ENCODE data around the gene LAMTOR2.
"Not testable (repeated sequence)": the region's sequence is repeated elsewhere in the genome, so short reads cannot be mapped to it uniquely, and the experiment has no call there.

Gene LAMTOR2

DNA sequence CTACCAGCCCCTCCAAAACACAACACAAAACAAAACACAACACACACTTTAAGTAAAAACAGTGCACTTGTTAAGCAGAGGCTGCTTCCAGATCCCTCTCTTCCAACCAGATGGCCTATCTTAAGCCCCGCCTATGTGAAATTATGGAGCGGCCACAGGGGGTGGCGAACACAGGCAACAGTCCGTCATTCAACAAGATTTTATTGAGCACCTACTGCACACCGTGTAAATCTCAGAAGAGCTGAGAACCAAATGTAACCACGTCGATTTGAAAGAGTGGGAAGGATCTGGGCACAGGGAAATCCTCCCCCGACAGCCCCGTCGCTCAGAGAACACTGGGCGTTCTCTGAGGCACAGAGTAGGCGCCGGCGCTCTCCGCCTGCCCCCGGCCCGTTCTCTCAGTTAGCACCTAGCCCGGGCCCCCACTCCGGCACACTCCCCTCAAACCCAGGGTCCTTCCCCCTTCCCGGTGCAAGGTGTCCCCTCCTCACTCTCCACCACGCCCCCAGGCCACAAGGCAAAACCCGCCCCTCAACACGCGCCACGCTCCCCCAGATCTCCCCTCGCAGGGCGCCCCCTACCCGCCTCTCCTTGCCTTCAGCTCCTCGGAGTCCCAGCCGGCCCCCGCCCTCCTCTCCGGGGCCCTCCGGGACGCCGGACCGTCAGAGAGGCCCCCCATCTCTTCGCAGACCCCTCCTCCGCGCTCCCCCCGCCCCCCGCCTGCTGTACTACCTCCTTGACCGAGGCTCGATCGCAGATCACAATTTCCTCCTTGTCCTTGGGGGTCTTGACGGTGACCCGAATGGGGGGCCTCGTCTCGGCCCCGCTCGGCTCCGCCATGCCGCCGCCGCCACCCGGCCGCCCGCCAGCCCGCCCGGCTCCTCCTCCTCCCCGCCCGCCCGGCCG, 1.5 kb upstream of the LAMTOR2 start:
- no peak for DNase-seq

DNA sequence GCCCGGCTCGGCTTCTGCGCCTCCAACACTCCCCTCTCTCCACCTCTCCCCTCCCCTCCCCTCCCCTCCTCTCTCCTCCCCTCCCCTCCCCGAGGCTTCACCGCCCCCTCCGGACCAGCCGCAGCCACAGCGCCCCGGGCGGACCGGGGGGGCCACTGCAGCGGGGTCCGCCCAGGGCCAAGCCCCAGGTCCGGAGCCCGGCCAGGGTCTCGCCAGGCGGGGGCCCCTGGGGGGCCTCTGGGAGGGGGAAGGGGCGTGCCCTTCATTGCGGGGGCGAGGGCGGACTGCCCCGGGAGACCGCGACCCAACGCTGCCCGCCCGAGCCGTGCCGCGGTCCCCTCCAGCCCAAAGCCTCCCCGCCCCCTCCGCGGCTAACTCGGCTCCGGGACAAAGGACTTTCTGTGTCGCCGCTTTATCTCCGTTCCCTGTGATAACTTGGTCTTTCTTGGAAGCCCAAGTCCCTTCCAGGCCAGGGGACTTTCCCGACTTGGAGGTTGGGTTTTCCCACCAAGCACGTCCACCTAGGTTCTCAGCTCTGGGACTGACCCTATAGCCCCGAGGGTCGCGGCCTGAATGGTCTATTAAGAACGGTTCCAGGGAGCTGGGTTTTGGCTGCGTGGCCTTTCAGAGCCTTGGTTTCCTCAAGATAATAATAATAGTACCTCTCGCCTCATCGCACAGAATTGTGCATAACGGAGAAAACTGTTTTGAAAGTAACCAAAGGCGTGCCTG, 648 bp upstream of the LAMTOR2 start, which contains the start of gene UBQLN4:
UBQLN4 (minus strand) TSS at position 31 of the 732 bp plus-strand sequence. CDS start 97 bp downstream, outside the sequence.
- DNase-seq: no peak

GRCh38 chr1:156055281-156056048, 883 bp downstream of the LAMTOR2 start:
- no peak for DNase-seq

- no peak for DNase-seq
These were observed 1.8 kb downstream of the LAMTOR2 start for GRCh38 chr1:156056326-156056849.

DNA sequence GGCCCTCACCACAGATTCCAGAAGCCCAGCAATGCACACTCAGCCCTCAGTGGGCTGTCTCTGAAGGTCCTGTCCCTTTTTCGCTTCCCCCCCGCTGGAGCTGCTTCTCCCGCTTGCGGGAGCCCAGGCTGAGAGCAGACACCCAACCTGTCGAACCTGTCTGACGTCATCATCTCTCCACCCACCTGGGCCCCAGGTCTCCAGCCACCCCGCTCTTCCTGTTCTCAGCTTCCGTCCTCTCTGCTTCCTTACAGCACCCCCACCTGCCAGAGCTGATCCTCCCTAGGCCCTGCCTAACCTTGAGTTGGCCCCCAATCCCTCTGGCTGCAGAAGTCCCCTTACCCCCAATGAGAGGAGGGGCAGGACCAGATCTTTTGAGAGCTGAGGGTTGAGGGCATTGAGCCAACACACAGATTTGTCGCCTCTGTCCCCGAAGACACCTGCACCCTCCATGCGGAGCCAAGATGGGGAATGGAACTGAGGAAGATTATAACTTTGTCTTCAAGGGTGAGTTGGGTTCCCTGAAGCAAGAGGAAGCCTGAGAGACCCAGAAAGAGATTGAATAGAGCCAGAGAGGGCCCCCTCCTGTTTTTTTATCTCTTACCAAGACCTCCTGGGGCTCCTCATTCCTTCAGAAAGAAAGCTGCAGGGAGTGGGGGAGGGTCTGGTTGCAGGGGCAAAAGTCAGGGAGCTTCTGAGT, 6.5 kb downstream of the LAMTOR2 start, which contains the start of gene RAB25:
RAB25 (plus strand) TSS at position 224 of the 700 bp plus-strand sequence; CDS start at position 465, 241 bp downstream.
- DNase-seq: no peak

DNA sequence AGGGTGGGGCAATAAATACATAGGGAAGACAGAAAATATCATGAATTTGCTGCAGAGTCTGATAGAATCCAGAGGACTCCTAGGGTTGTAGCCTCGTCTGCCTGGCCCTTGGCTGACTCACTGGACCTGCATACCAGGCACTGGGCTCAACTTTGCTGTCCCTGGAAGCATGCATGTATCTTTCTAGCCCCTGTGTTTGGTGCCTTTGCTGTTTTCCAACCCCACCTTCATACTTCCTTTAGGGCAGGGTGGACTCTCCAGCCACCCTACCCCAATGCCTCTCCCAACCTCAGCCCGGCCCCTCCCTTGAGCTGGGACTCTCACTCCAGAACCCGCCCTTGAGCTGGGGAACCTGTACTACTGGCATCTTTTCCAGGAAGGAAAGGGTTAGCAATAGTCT, 7.6 kb downstream of the LAMTOR2 start:
- no peak for DNase-seq

GRCh38 chr1:156063997-156064285, 9.4 kb downstream of the LAMTOR2 start:
- no peak for DNase-seq

- DNase-seq: no peak
These were observed 10.0 kb downstream of the LAMTOR2 start for GRCh38 chr1:156064615-156065014.

DNA sequence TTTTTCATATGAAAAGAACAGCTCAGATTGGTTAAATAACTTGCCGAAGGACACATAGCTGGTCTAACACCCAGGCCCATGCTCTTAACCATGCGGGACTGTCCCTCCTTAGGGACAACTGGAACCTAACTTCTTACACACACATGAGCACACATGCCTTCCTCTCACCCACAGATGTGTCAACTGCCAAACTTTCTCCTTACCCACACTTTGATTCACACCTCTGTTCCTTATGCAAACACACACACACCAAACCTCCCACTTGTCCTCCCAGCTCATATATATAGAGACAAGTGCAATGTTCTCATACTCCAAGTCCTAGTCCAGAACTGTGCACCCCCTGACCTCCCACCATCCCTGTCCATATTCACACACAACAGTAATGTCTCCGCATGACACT, 10.6 kb downstream of the LAMTOR2 start:
- no peak for DNase-seq

GRCh38 chr1:156065871-156066270, 11.3 kb downstream of the LAMTOR2 start:
- DNase-seq: no peak

GRCh38 chr1:156067262-156067661, 12.7 kb downstream of the LAMTOR2 start:
- no peak for DNase-seq

DNA sequence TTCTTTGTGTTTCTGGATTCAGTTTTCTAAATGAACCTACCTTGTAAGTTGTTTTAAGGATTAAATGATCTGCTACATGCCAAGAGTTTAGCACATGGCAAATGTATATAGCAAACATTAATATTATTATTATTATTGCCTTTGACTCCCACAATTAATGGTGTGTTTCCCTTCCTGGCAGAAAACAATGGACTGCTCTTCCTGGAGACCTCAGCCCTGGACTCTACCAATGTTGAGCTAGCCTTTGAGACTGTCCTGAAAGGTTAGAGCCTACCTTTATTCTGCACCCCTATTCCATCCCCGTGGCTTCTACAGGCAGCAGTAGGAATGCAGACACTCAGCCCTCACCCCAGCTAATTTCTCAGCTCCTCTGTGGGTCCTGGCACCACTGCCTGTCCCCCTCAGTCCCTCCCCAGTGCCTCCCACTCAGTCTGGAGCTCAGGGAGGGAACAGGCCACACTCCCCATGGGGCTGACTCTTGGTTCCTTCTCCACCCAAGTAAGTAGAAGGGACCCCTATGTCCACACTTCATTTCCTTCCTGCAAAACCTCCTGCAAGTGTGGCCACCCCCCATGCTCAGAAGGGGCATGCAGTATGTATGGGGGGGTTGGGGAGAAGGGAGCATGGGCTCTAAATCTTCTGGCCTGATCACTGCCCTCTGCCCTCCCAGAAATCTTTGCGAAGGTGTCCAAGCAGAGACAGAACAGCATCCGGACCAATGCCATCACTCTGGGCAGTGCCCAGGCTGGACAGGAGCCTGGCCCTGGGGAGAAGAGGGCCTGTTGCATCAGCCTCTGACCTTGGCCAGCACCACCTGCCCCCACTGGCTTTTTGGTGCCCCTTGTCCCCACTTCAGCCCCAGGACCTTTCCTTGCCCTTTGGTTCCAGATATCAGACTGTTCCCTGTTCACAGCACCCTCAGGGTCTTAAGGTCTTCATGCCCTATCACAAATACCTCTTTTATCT, 15.2 kb downstream of the LAMTOR2 start:
- no peak for DNase-seq

GRCh38 chr1:156070548-156070947, 16.0 kb downstream of the LAMTOR2 start:
- DNase-seq: no peak

DNA sequence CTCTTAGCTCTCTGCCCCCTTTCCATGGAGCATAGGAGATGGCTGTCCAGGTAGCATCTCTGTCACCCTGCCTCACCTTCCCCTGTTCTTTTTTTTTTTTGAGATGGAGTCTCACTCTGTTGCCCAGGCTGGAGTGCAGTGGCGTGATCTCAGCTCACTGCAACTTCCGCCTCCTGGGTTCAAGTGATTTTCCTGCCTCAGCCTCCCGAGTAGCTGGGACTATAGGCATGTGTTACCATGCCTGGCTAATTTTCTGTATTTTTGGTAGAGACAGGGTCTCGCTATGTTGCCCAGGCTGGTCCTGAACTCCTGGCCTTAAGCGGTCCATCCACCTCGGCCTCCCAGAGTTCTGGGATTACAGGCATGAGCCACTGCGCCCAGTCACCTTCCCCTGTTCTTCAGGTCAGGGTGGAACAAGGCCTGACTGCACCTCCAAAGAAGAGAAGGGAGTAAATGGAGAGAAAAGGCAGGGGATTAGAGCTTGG, 16.8 kb downstream of the LAMTOR2 start:
- not testable (repeated sequence) for DNase-seq

GRCh38 chr1:156072251-156072650, 17.7 kb downstream of the LAMTOR2 start:
- DNase-seq: no peak

- no peak for DNase-seq
These were observed 18.6 kb downstream of the LAMTOR2 start for GRCh38 chr1:156073110-156073687.

DNA sequence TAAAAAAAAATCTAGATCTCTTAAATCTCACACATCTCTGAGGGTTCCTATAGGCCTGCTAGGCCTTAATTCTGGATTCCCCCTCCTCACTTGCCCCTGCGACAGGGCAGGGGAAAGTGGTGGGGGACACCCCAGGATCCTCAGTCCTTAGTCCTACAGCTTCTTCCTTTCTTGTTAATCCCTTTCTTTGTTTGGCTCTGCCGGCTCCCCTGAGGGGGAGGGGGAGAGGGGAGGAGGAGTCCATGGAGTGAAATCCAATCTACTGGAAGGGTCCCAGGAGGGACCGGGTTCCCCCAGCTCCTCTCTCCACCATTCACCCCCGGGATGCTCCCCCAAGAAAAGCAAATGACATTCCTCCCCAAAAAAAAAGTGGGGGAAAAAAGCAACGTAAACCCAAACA, 19.2 kb downstream of the LAMTOR2 start:
- no peak for DNase-seq

DNA sequence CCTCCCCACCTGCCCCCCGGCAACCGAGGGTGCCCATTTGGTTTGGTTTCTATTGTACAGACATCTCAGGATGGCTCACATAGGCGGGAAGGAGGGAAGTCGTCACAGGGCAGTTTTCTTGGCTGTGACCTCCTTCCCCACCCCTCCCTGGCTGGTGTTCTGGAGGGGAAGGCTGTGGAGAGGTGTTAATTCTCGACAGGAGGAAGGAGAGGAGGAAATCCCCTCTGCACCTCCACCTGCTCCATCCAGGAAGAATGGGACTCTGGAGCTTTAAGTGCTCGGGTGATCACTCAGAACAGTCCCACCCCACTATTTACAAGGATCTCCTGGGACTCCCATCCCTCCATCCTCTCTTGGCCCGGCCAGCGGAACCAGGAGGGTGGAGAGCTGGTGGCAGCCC, 20.1 kb downstream of the LAMTOR2 start:
- no peak for DNase-seq

DNA sequence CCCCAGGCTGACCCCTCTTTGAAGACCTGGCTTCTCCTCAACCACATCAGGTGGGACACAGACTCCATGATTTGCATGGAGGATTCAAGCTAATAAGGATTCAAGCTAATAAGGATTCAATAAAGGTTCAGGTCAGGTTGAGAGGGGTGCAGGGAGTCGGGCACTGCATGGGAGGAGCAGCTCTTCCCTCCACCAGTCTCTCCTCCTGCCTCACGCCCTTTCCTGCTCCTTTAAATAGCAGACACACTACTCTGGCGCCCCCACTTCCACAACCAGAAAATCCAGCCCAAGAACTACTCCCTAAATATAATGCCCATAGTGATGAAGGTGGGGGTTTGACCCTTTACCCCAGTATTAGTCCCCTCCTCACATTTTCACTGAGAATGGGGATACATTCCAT, 20.6 kb downstream of the LAMTOR2 start:
- DNase-seq: no peak

GRCh38 chr1:156075775-156076204, 21.2 kb downstream of the LAMTOR2 start:
- DNase-seq: no peak

Data from cortex of kidney (tissue), 1 donor.